Spleen (tissue), 11 donors: Measurements from ENCODE around the gene BRSK2. TPM values are rescaled to one million over a fixed set of nuclear protein-coding genes. Genes with fewer than 3 reads are reported as not detected.
"Not testable (repeated sequence)": the region's sequence is repeated elsewhere in the genome, so short reads cannot be mapped to it uniquely, and the experiment has no call there.

Experiments
- DNase-seq: peaks from one replicate; pipeline ENCODE4 v3.0.0-alpha.2; 2020
- H3K27ac ChIP-seq, 8 donors: fragments of 200-600 bp; sonication (generic) in 7 of 8; 1 replicate in 4 of 8; 2 replicates in 4 of 8; pipeline versions ENCODE4 v1.5.0 to v1.8.0; 2016 to 2021; ENCODE audit warnings: inconsistent platforms in 4 of 8, mild to moderate bottlenecking in 4 of 8, moderate library complexity in 1 of 8
- H3K27me3 ChIP-seq, 7 donors: fragments of 200-600 bp; sonication (generic) in 6 of 7; replicated peaks in 1 of 7; 1 replicate in 4 of 7; 2 replicates in 3 of 7; pipeline versions ENCODE4 v1.5.0 to v1.8.0; 2016 to 2021; ENCODE audit warnings: inconsistent platforms in 3 of 7, mild to moderate bottlenecking in 1 of 7
- H3K36me3 ChIP-seq, 6 donors: fragments of 200-600 bp; sonication (generic) in 5 of 6; 1 replicate in 4 of 6; 2 replicates in 2 of 6; pipeline versions ENCODE4 v1.5.0 to v1.8.0; 2016 to 2021; ENCODE audit warnings: inconsistent platforms in 2 of 6
- H3K4me1 ChIP-seq, 6 donors: fragments of 200-600 bp; sonication (generic) in 5 of 6; 1 replicate in 3 of 6; 2 replicates in 3 of 6; pipeline versions ENCODE4 v1.5.0 to v1.8.0; 2016 to 2021; ENCODE audit warnings: inconsistent platforms in 3 of 6
- H3K4me3 ChIP-seq, 8 donors: fragments of 200-600 bp; sonication (generic) in 7 of 8; 1 replicate in 4 of 8; 2 replicates in 4 of 8; pipeline versions ENCODE4 v1.5.0 to v1.8.0; 2016 to 2021; ENCODE audit warnings: inconsistent platforms in 4 of 8, mild to moderate bottlenecking in 4 of 8, moderate library complexity in 2 of 8
- H3K9me3 ChIP-seq, 8 donors: fragments of 200-600 bp; sonication (generic) in 7 of 8; 1 replicate in 4 of 8; 2 replicates in 4 of 8; pipeline versions ENCODE4 v1.5.0 to v1.8.0; 2016 to 2021; ENCODE audit warnings: inconsistent platforms in 4 of 8
- CTCF ChIP-seq, 11 experiments: fragments of 200-600 bp in 7 of 11; fragments of 450-650 bp in 4 of 11; sonication (generic) in 4 of 11; IDR thresholded peaks in 8 of 11; conservative IDR thresholded peaks in 3 of 11; 1 replicate in 7 of 11; 2 replicates in 4 of 11; pipeline versions ENCODE4 v1.4.0 to v1.8.0; 2016 to 2021; ENCODE audit warnings: antibody characterized with exemption in 11 of 11, inconsistent platforms in 4 of 11, mild to moderate bottlenecking in 1 of 11
- POLR2A ChIP-seq, 3 donors: fragments of 450-650 bp; IDR thresholded peaks; one replicate each; pipeline ENCODE4 v1.5.1; 2017; ENCODE audit warnings: antibody characterized with exemption in 3 of 3, mild to moderate bottlenecking in 1 of 3
- POLR2AphosphoS5 ChIP-seq, 3 donors: sonication (generic); formaldehyde crosslinking; IDR thresholded peaks; one replicate each; pipeline ENCODE4 v1.5.1; 2017; ENCODE audit warnings: antibody characterized with exemption in 3 of 3
- WGBS, 5 donors: extraction: QIAGEN DNeasy Blood & Tissue Kit in 3 of 5; methylation state at CpG; one replicate each; pipeline versions ENCODE4 v1.1.5 to v1.1.7; 2013 to 2018; 5-methylcytosine and 5-hydroxymethylcytosine counted together
- intact Hi-C: fragments of 100-400 bp; cut with DNase I; formaldehyde crosslinking; loops from one replicate; pipeline ENCODE4 v1.15.0; 2023; ENCODE audit warnings: low total_unique reads
- polyA plus RNA-seq, 3 donors: library from polyadenylated mRNA; stranded (reverse); fragments of 200-250 nt; gene quantifications; one replicate each; pipeline ENCODE4 v1.2.1, GENCODE V29; 2013
- total RNA-seq, 7 donors: library from RNA; depleted of rRNA in 3 of 7; stranded (reverse); fragments of >200 nt in 3 of 7; fragmentation: NEBNext Ultra II Directional in 4 of 7; extraction: Animal tissue kit (Norgen Biotek cat#: 25700) in 4 of 7; gene quantifications; one replicate each; pipeline versions ENCODE4 v1.1.0 to v1.2.1, GENCODE V29; 2016 to 2021
- donor health status: healthy with polysubstance abuse.
- donor health status: DM: no; HTN: no; CAD: no; lungs with moderate emphysema.
- donor health status: DM: no; HTN: no; CAD: no.
- donor health status: Bipolar disorder and iron deficiency.
- donor health status: healthy.
- donor health status: DM: no; HTN: no; CAD: no.
- donor health status: DM: yes; HTN: yes; CAD: no.

Gene BRSK2
- total and polyA plus RNA-seq, 10 donors = 0.17 to 1.5 (median 0.42) TPM

DNA sequence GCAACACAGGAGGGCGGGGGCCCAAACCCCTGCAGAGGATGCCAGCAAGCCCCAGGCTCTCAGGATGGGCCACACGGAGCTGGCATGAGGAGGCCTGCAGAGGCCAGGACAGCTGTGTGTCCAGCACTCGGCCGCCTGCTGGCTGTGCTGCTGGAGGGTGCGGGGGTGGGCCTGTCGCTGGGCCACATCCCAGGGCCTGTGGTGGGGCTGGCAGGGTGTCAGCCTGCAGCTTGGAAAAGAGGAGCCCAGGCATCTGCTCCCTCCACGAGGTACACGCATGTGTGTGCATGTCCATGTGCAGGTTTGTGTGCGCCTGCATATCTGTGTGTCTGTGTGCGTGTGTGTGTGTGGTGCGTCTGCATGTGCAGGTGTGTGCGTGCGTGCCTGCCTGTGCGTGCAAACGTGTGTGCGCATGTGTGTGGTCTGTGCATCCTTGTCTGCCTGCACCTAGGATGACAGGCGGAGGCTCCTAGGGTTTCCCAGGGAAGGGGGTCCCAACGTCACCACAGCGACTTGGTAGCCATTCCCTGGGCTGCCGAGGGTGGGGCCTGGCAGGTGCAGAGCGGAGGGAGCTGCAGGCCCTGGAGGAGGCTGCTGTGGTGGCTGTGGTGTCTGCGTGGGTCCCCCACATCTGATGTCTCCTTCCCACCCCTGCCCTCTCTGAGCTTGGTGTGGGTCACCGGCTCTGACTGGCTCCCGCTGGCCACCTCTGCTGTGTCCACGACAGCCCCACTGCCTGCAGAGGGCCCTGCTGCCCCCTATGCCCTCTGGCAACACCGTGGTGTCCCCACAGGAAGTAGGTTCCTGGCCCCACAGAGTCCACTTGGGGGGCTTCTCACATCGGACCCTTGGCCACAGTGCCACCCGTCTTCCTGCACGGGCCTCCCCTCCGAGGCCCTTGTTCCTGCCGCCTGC, 17.1 kb downstream of the BRSK2 start:
- Histone ChIP-seq H3K9me3 (no peaks in the 10 kb centered on the region), H3K4me3 (no peak overlapping the region), H3K4me1 (no peaks in the 10 kb centered on the region), H3K27me3 (peaks cover 0 to 74% (median 6%) of the 10 kb centered on the region in 7 donors), H3K27ac (no peak overlapping the region), H3K36me3 (no peaks in the 10 kb centered on the region)
- no peak for TF ChIP-seq POLR2AphosphoS5 (IDR thresholded peaks at IDR 0.05)
- no peak for TF ChIP-seq POLR2A (IDR thresholded peaks at IDR 0.05)
- TF ChIP-seq CTCF (IDR thresholded peaks at IDR 0.05 in 8 of 11, conservative IDR thresholded peaks at IDR 0.05 in 3 of 11) = no peak
- WGBS, 5 donors = 76 to 87% (median 79%) methylated on average over 21 to 31 of the region's 31 CpGs
- intact Hi-C loops = no loop called here
- no peak for DNase-seq

DNA sequence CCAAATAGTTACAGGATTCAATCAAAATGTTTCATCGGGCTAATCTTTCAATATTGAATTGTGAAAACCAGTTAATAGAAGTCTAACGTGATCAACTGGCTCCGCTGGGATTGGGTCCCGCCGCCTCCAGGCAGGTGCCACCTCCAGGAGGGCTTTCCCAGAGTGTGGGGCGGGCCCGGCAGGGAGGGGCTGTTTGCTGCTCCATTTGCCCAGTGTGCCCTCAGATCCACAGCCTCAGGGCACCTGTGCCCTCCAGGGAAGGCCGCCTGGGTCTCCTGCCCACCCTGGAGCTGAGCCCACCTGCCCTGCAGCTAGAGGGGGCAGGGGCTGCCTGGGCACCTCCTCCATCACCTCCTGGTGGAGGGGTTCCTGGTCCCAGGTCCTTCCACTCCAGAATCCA, 17.9 kb downstream of the BRSK2 start:
- Histone ChIP-seq H3K4me3 (no peak overlapping the region), H3K36me3 (no peaks in the 10 kb centered on the region), H3K27ac (no peak overlapping the region), H3K27me3 (peaks cover 0 to 69% (median 0%) of the 10 kb centered on the region in 7 donors), H3K4me1 (no peaks in the 10 kb centered on the region), H3K9me3 (no peaks in the 10 kb centered on the region)
- intact Hi-C loops = no loop called here
- 76 to 93% (median 81%) methylated on average over 8 of the region's 8 CpGs for WGBS, 5 donors
- TF ChIP-seq POLR2AphosphoS5 (IDR thresholded peaks at IDR 0.05) = no peak
- no peak for TF ChIP-seq POLR2A (IDR thresholded peaks at IDR 0.05)
- no peak for TF ChIP-seq CTCF (IDR thresholded peaks at IDR 0.05 in 8 of 11, conservative IDR thresholded peaks at IDR 0.05 in 3 of 11)
- no peak for DNase-seq

DNA sequence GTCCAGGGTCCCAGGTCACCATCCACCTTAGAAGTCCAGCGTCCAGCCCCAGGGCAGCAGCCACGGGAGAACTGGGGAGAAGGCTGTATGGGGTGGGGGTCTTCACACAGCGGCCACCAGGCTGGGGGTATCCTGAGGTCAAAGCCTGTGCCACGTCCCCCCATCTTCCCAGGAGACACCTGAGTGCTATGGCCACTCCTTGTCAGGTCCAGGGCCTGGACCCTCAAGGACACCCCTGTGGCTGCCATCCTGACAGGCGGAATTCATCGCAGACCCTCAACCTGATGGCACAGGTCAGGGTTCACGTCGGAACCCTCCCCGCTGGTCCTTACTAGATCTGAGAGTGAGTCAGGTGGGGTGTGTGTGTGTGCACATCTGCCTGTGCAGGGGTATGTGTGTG, 18.6 kb downstream of the BRSK2 start:
- H3K27me3 ChIP-seq = peaks cover 0 to 69% (median 0%) of the 10 kb centered on the region in 7 donors
- TF ChIP-seq POLR2A (IDR thresholded peaks at IDR 0.05) = no peak
- no peak for TF ChIP-seq POLR2AphosphoS5 (IDR thresholded peaks at IDR 0.05)
- TF ChIP-seq CTCF (IDR thresholded peaks at IDR 0.05 in 8 of 11, conservative IDR thresholded peaks at IDR 0.05 in 3 of 11) = no peak
- 42 to 88% (median 76%) methylated on average over 1 to 9 of the region's 9 CpGs for WGBS, 5 donors
- H3K4me3 ChIP-seq = no peak overlapping the region
- H3K27ac ChIP-seq = no peak overlapping the region
- intact Hi-C loops = no loop called here
- H3K36me3 ChIP-seq = no peaks in the 10 kb centered on the region
- no peaks in the 10 kb centered on the region for H3K9me3 ChIP-seq
- DNase-seq = no peak
- no peaks in the 10 kb centered on the region for H3K4me1 ChIP-seq

- peaks cover 0 to 62% (median 0%) of the 10 kb centered on the region in 7 donors for H3K27me3 ChIP-seq
- intact Hi-C loops = no loop called here
- H3K4me3 ChIP-seq = no peak overlapping the region
- no peak overlapping the region for H3K27ac ChIP-seq
- TF ChIP-seq POLR2A (IDR thresholded peaks at IDR 0.05) = no peak
- TF ChIP-seq POLR2AphosphoS5 (IDR thresholded peaks at IDR 0.05) = no peak
- TF ChIP-seq CTCF (IDR thresholded peaks at IDR 0.05 in 8 of 11, conservative IDR thresholded peaks at IDR 0.05 in 3 of 11) = no peak
- no peak for DNase-seq
- H3K36me3 ChIP-seq = no peaks in the 10 kb centered on the region
- H3K9me3 ChIP-seq = no peaks in the 10 kb centered on the region
- 74 to 80% (median 77%) methylated on average over 25 to 29 of the region's 29 CpGs for WGBS, 5 donors
- H3K4me1 ChIP-seq = no peaks in the 10 kb centered on the region
Measured at GRCh38 chr11:1409108-1409851, 19.5 kb downstream of the BRSK2 start.

DNA sequence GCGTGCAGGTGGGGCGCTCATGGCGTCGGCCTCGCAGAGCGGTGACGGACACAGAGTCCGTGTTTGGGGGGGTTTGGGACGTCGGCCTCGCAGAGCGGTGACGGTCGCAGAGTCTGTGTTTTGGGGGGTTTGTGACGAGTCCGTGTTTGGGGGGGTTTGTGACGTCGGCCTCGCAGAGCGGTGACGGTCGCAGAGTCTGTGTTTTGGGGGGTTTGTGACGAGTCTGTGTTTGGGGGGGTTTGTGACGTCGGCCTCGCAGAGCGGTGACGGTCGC, 20.1 kb downstream of the BRSK2 start:
- WGBS, 5 donors = 82 to 95% (median 90%) methylated on average over 9 to 29 of the region's 29 CpGs
- H3K4me1 ChIP-seq, DNase-seq, H3K4me3 ChIP-seq, intact Hi-C loops, H3K36me3 ChIP-seq, H3K9me3 ChIP-seq, H3K27ac ChIP-seq: not testable (repeated sequence)
- peaks cover 0 to 57% (median 0%) of the 10 kb centered on the region in 7 donors for H3K27me3 ChIP-seq
